Mesenchymal stem cell (in vitro differentiated cells and primary cell): ENCODE results near the gene AP1S1.
A peak's percentile ranks its signal among the peaks of the same experiment; 100 is the strongest.

ENCODE experiments used
- DNase-seq: peaks from one replicate; pipeline ENCODE4 v3.0.0-alpha.2; 2013
- H2AFZ ChIP-seq: one replicate; pipeline ENCODE4 v1.6.1; 2013; ENCODE audit warnings: low read depth, mild to moderate bottlenecking, control low read depth, inconsistent platforms, low read length, moderate library complexity
- H2AK5ac ChIP-seq: 2 replicates; pipeline ENCODE4 v1.6.1; 2013; ENCODE audit warnings: low read length, moderate library complexity, mild to moderate bottlenecking, inconsistent platforms; ENCODE audit not compliant: severe bottlenecking
- H2BK120ac ChIP-seq: one replicate; pipeline ENCODE4 v1.6.1; 2013; ENCODE audit warnings: low read depth, mild to moderate bottlenecking, inconsistent platforms, low read length, moderate library complexity
- H2BK12ac ChIP-seq, 2 experiments: one replicate each; pipeline ENCODE4 v1.6.1; 2013; ENCODE audit warnings: inconsistent platforms in 2 of 2, low read length in 2 of 2, mild to moderate bottlenecking in 2 of 2, moderate library complexity in 2 of 2, control low read depth in 1 of 2
- H2BK15ac ChIP-seq: one replicate; pipeline ENCODE4 v1.6.1; 2013; ENCODE audit warnings: mild to moderate bottlenecking, low read depth, inconsistent platforms; ENCODE audit not compliant: poor library complexity, severe bottlenecking
- H2BK5ac ChIP-seq: 2 replicates; pipeline ENCODE4 v1.6.1; 2013; ENCODE audit warnings: low read depth, mild to moderate bottlenecking, low read length, control low read depth, inconsistent platforms; ENCODE audit not compliant: poor library complexity, severe bottlenecking
- H3K14ac ChIP-seq, 2 experiments: one replicate each; pipeline ENCODE4 v1.6.1; 2013; ENCODE audit warnings: inconsistent platforms in 2 of 2, low read length in 2 of 2, control low read depth in 1 of 2, mild to moderate bottlenecking in 1 of 2, moderate library complexity in 1 of 2
- H3K18ac ChIP-seq, 2 experiments: one replicate each; pipeline ENCODE4 v1.6.1; 2013; ENCODE audit warnings: inconsistent platforms in 2 of 2, low read length in 2 of 2, control low read depth in 1 of 2, low read depth in 1 of 2, mild to moderate bottlenecking in 1 of 2
- H3K23ac ChIP-seq, 2 experiments: one replicate each; pipeline ENCODE4 v1.6.1; 2013; ENCODE audit warnings: inconsistent platforms in 2 of 2, low read length in 2 of 2, mild to moderate bottlenecking in 2 of 2, moderate library complexity in 2 of 2, control low read depth in 1 of 2
- H3K27ac ChIP-seq: 2 replicates; pipeline ENCODE4 v1.5.1; 2013; ENCODE audit warnings: mild to moderate bottlenecking, moderate library complexity, low read length, control low read depth, inconsistent platforms; ENCODE audit not compliant: poor library complexity, severe bottlenecking
- H3K27me3 ChIP-seq, 2 experiments: 2 replicates each; pipeline versions ENCODE4 v1.6.1 to v1.7.0; 2013; ENCODE audit warnings: low read length in 2 of 2, mild to moderate bottlenecking in 2 of 2, moderate library complexity in 2 of 2, control low read depth in 1 of 2, inconsistent platforms in 1 of 2; ENCODE audit not compliant: control insufficient read depth in 1 of 2, insufficient read depth in 1 of 2
- H3K36me3 ChIP-seq, 2 experiments: 2 replicates each; pipeline versions ENCODE4 v1.6.1 to v1.7.0; 2013; ENCODE audit warnings: low read length in 2 of 2, control low read depth in 1 of 2, inconsistent platforms in 1 of 2, low read depth in 1 of 2, mild to moderate bottlenecking in 1 of 2; ENCODE audit not compliant: insufficient read depth in 2 of 2, control insufficient read depth in 1 of 2
- H3K4ac ChIP-seq, 2 experiments: one replicate each; pipeline ENCODE4 v1.6.1; 2013; ENCODE audit warnings: inconsistent platforms in 2 of 2, low read length in 2 of 2, mild to moderate bottlenecking in 2 of 2, moderate library complexity in 2 of 2, control low read depth in 1 of 2, low read depth in 1 of 2
- H3K4me1 ChIP-seq: 2 replicates; pipeline ENCODE4 v1.6.1; 2013; ENCODE audit warnings: low read depth, low read length, control low read depth; ENCODE audit not compliant: control insufficient read depth, insufficient read depth
- H3K4me2 ChIP-seq: 2 replicates; pipeline ENCODE4 v1.6.1; 2013; ENCODE audit warnings: low read length, mild to moderate bottlenecking, inconsistent platforms; ENCODE audit not compliant: poor library complexity, severe bottlenecking
- H3K4me3 ChIP-seq, 2 experiments: 2 replicates each; pipeline versions ENCODE4 v1.5.1 to v1.7.0; 2013; ENCODE audit warnings: low read length in 2 of 2, mild to moderate bottlenecking in 2 of 2, control low read depth in 1 of 2, low read depth in 1 of 2; ENCODE audit not compliant: insufficient read depth in 1 of 2
- H3K79me1 ChIP-seq: replicated peaks from 2 replicates; pipeline ENCODE4 v1.6.1; 2013; ENCODE audit warnings: mild to moderate bottlenecking, control low read depth, low read length, inconsistent platforms; ENCODE audit not compliant: poor library complexity, severe bottlenecking
- H3K9ac ChIP-seq: 2 replicates; pipeline ENCODE4 v1.7.0; 2013; ENCODE audit warnings: mild to moderate bottlenecking, low read length, moderate library complexity
- H3K9me3 ChIP-seq: 2 replicates; pipeline ENCODE4 v1.7.0; 2013; ENCODE audit warnings: mild to moderate bottlenecking, low read length; ENCODE audit not compliant: control insufficient read depth
- H4K8ac ChIP-seq: one replicate; pipeline ENCODE4 v1.6.1; 2013; ENCODE audit warnings: inconsistent platforms, mild to moderate bottlenecking, low read length, moderate library complexity
- H4K91ac ChIP-seq: one replicate; pipeline ENCODE4 v1.6.1; 2013; ENCODE audit warnings: mild to moderate bottlenecking, low read length, inconsistent platforms
- WGBS: methylation state at CpG from one replicate; pipeline ENCODE4 v1.1.7; 2013; ENCODE audit warnings: mixed read lengths; 5-methylcytosine and 5-hydroxymethylcytosine counted together

The AP1S1 gene

DNA sequence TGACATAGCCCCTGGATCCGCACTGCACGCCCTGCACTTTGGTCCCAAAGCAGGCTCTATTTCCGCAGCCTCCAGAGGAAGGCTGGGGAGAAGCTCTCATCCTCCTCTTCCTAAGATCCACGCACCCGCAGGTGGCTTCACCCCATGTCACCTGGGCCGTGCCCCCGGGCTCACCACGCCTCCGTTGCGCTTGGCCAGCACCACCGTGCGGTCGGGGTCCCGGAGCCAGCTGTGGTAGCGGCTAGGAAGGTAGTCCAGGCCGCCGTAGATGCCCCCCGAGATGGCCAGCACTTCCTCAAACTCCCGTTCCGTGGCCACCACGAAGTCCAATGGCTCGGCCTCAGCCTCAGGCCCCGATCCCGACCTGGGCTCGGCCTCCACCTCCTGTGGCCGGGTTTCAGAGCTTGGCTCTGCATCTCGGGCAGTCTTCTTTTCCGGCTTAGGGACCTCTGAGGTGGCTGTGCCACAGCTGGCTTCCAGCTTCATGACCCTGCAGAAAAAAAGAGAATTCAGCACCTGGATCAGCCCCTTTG lies 20.1 kb downstream of the AP1S1 start:
- Histone ChIP-seq H3K36me3 (no peaks in the 10 kb centered on the region), H3K4me1 (peaks cover 31% of the 10 kb centered on the region), H3K4me3 (no peak overlapping the region), H2BK120ac (no peak overlapping the region), H2BK5ac (no peak overlapping the region), H3K79me1 (no peaks in the 10 kb centered on the region), H3K4ac (no peak overlapping the region), H2BK12ac (no peak overlapping the region), H2AK5ac (no peak overlapping the region), H3K9ac (no peak overlapping the region), H3K27ac (no peak overlapping the region), H3K9me3 (no peaks in the 10 kb centered on the region), H3K4me2 (no peak overlapping the region), H3K18ac (no peak overlapping the region), H4K91ac (no peak overlapping the region), H3K23ac (no peak overlapping the region), H2BK15ac (no peak overlapping the region), H3K27me3 (peaks cover 92 to 95% of the 10 kb centered on the region in 2 experiments), H4K8ac (no peak overlapping the region), H2AFZ (no peak overlapping the region), H3K14ac (no peak overlapping the region)
- DNase-seq: no peak
- WGBS: 5% methylated on average over 27 of the region's 28 CpGs

DNA sequence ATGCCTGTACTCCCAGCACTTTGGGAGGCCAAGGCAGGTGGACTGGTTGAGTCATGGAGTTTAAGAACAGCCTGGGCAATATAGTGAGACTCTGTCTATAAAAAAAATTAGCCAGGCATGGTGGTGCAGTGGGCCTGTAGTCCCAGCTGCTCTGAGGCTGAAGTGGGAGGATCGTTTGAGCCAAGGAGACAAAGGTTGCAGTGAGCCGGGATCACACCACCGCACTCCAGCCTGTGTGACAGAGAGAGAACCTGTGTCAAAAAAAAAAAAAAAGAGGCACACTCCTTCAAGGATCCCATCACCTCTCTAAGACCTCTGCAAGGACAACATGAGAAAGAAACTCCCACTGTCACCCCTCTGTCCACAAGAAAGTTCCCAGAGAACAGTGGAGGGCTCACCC lies 21.4 kb downstream of the AP1S1 start:
- Histone ChIP-seq H3K18ac (no peak overlapping the region), H3K4ac (no peak overlapping the region), H3K4me3 (no peak overlapping the region), H3K4me2 (no peak overlapping the region), H3K36me3 (peaks cover 0 to 4% of the 10 kb centered on the region in 2 experiments), H3K4me1 (peaks cover 33% of the 10 kb centered on the region), H3K79me1 (no peaks in the 10 kb centered on the region), H3K27me3 (peaks cover 89 to 94% of the 10 kb centered on the region in 2 experiments), H4K91ac (no peak overlapping the region), H2BK12ac (no peak overlapping the region), H4K8ac (no peak overlapping the region), H2AFZ (no peak overlapping the region), H3K23ac (no peak overlapping the region), H3K9me3 (no peaks in the 10 kb centered on the region), H2BK15ac (no peak overlapping the region), H3K27ac (no peak overlapping the region), H3K9ac (no peak overlapping the region), H2BK5ac (no peak overlapping the region), H3K14ac (no peak overlapping the region), H2AK5ac (no peak overlapping the region), H2BK120ac (no peak overlapping the region)
- 42% methylated on average over 3 of the region's 3 CpGs for WGBS
- no peak for DNase-seq

- H3K9ac ChIP-seq: no peak overlapping the region
Measured at GRCh38 chr7:101177644-101178043, 23.4 kb downstream of the AP1S1 start.

GRCh38 chr7:101179117-101179516 lies 24.8 kb downstream of the AP1S1 start:
- 3% methylated on average over 15 of the region's 20 CpGs for WGBS

More at GRCh38 chr7:101177644-101178043, 23.4 kb downstream of the AP1S1 start:
- no peak overlapping the region for H2BK120ac ChIP-seq
- no peak overlapping the region for H2AFZ ChIP-seq
- no peak overlapping the region for H2BK15ac ChIP-seq
- H2AK5ac ChIP-seq: no peak overlapping the region
- no peaks in the 10 kb centered on the region for H3K9me3 ChIP-seq
- DNase-seq: no peak
- peaks cover 83 to 86% of the 10 kb centered on the region in 2 experiments for H3K27me3 ChIP-seq
- peaks cover 0 to 4% of the 10 kb centered on the region in 2 experiments for H3K36me3 ChIP-seq
- H3K4ac ChIP-seq: no peak overlapping the region
- H3K18ac ChIP-seq: no peak overlapping the region
- no peak overlapping the region for H4K8ac ChIP-seq
- no peak overlapping the region for H3K23ac ChIP-seq
- H3K4me1 ChIP-seq: peaks cover 24% of the 10 kb centered on the region
- no peak overlapping the region for H4K91ac ChIP-seq
- H2BK5ac ChIP-seq: no peak overlapping the region
- no peak overlapping the region for H3K4me3 ChIP-seq
- no peak overlapping the region for H2BK12ac ChIP-seq
- 92% methylated on average over 2 of the region's 2 CpGs for WGBS
- H3K27ac ChIP-seq: no peak overlapping the region
- H3K4me2 ChIP-seq: no peak overlapping the region
- no peak overlapping the region for H3K14ac ChIP-seq
- H3K79me1 ChIP-seq: no peaks in the 10 kb centered on the region

More at GRCh38 chr7:101179117-101179516, 24.8 kb downstream of the AP1S1 start:
- Histone ChIP-seq H3K9ac (no peak overlapping the region), H3K4me3 (no peak overlapping the region), H3K4ac (no peak overlapping the region), H2AK5ac (no peak overlapping the region), H3K27me3 (peaks cover 68 to 71% of the 10 kb centered on the region in 2 experiments), H3K14ac (no peak overlapping the region), H3K9me3 (no peaks in the 10 kb centered on the region), H3K4me2 (peak overlapping the region; percentile 44), H2AFZ (no peak overlapping the region), H4K91ac (no peak overlapping the region), H4K8ac (no peak overlapping the region), H3K79me1 (no peaks in the 10 kb centered on the region), H2BK12ac (no peak overlapping the region), H3K27ac (no peak overlapping the region), H2BK5ac (no peak overlapping the region), H2BK120ac (no peak overlapping the region), H3K23ac (no peak overlapping the region), H2BK15ac (no peak overlapping the region), H3K36me3 (peaks cover 0 to 4% of the 10 kb centered on the region in 2 experiments), H3K18ac (no peak overlapping the region), H3K4me1 (peaks cover 16% of the 10 kb centered on the region)
- no peak for DNase-seq
